HG02623 (cell line): ENCODE data around the gene LINC01488.

Experiments
- ATAC-seq: cut with Tn5 transposase; IDR thresholded peaks from one replicate; pipeline ENCODE4 v1.9.1; 2021; ENCODE audit warnings: moderate library complexity; ENCODE audit not compliant: unreplicated experiment

Gene LINC01488

GRCh38 chr11:69504127-69504526, 22.7 kb downstream of the LINC01488 start:
- ATAC-seq = no peak

GRCh38 chr11:69504576-69505335, 23.3 kb downstream of the LINC01488 start:
- ATAC-seq = no peak

DNA sequence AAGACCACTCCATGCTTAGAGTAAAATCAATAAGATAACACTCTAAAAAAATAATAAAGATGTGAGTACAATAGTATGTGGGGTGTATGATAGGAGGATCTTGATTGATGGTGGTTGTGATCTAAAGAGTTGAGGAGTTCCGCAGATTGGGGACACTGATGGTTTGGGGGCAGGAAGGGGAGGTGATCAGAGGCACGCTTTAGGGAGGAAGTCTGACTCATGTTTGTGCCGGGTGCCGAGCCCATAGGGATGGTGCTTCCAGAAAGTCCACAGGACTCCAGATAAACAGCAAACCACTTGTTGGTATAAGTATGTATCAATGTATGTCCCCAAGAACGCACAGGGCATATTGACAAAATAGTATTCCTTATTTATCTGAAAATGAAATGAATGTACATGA, 27.5 kb downstream of the LINC01488 start:
- no peak for ATAC-seq

GRCh38 chr11:69509381-69509780, 27.9 kb downstream of the LINC01488 start:
- ATAC-seq = no peak

- ATAC-seq = no peak
Observed at GRCh38 chr11:69509846-69510390, 28.5 kb downstream of the LINC01488 start.

GRCh38 chr11:69510471-69511357, 29.3 kb downstream of the LINC01488 start:
- no peak for ATAC-seq

- ATAC-seq = no peak
Observed at GRCh38 chr11:69511358-69512055, 30.0 kb downstream of the LINC01488 start.

DNA sequence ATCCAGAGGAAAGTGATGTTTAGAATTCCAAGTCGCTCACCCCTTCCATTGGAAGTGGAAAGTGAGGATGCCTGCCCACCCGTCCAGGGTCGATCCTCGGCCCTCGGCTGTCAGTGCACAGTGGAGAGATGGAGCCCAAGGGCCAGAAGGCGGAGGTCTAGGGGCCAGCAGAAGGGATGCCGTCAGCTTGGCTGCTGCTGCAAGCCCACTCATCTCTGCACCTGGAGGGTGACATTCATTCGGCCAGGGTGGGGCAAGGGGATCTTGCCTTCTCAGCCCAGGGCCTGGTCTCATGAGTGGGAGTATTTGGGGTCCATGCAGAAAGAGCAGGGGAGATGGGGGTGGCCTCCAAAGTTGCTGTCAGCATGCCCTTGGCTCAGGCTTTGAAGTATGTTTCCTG, 30.7 kb downstream of the LINC01488 start:
- no peak for ATAC-seq

DNA sequence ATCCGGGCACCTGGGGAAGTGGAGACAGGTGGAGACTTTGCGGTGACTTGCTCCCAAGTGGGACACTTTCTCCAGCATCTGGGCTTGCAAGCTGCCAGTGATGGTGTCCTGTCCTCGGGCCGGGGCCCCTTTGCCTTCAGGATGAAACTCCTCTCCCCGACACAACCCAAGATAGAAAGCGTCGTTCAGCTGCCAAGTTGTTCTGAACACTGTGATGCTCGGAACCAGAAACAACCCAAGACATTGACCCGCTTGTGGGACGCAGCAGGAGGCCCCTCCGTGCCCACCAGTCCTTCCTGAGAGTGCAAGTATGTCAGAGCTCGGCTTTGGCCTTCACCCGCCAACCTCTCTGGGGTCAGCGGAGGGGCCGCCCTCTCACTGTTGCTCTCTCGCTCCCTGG, 31.3 kb downstream of the LINC01488 start:
- ATAC-seq = no peak

DNA sequence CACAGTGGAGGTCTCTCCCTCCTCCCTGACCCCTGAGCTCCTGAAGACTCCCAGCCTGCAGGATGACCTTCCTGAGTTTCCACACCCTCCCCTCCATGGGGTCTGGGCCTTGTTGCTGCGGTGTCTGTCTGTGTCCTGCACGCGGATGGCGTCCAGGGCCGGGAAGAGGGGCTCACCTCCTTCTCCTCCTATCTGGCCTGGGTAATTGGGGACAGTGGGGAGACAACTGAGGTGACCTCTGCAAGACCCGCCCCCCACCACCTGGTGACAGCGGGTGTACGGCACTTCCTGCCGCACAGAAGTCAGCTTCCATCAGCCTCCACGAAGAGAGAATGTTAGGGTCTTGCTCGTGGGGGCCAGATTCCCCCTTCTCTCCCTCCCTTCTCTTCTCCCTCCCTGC, 31.7 kb downstream of the LINC01488 start:
- no peak for ATAC-seq

DNA sequence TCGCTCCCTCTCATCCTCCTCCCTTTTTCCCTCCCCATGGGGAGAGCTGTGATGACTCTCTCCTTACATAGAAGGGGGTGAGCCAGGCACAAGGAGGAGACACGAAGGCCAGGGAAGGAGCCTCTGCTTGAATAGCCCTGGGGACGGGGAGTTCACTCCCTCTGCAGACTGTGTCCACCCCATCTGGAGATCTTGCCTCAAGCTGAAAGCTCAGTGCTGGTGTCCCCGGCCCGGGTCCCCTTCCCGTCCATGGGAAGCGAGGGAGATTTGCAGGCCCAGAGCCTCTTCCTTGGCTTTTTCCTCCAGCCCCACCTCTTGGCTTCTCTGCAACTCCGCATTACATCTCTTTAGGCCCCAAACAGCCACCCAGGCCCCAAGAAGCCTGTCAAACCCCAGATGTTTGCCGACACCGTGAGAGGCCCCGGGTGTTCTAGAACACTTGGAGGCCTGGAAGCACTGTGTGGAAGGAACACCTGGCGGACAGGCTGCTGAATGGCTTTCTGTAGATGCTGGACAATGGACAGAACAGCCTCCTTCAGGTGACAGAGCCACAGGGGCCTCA, 32.3 kb downstream of the LINC01488 start:
- ATAC-seq = no peak

- ATAC-seq = no peak
Observed at GRCh38 chr11:69514771-69515170, 33.3 kb downstream of the LINC01488 start.

DNA sequence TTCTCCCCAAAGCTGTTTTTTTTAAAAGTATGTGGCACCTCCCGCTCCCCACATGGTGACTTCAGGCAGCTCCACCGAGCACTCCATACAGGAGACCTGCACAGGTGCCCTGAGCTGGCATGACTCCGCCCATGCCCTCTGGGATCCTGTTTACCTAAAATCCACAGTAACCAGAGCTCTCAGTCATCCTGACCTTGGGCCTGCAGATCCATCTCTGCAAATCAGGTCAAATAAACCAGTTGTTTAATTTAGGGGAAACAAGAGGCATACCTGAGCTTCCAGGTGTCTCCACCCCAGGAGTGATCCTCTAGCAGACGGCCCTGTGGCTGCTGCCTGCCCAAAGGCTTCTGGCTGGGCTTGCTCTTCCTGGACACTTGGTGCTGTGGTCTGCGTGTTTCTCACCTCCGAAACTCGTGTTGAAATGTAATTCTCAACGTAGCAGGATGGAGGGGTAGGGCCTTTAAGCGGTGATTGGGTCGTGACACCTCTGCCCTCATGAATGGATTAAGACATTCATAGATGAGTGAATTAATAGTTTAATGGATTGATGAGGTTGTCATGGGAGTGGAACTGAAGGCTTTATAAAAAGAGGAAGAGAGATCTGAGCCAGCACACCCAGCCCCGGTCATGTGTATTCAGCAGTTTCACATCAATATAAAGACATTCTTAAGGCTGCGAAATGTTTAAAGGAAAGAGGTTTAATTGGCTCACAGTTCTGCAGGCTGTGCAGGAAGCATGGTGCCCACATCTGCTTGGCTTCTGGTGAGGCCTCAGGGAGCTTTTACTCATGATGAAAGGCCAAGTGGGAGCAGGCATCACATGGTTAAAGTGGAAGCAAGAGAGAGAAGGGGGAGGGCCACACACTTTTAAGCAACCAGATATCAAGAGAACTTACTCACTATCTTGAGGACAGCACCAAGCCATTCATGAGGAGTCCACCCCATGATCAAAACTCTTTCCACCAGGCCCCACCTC, 34.1 kb downstream of the LINC01488 start:
- ATAC-seq = no peak

GRCh38 chr11:69516526-69516925, 35.1 kb downstream of the LINC01488 start:
- ATAC-seq = no peak

DNA sequence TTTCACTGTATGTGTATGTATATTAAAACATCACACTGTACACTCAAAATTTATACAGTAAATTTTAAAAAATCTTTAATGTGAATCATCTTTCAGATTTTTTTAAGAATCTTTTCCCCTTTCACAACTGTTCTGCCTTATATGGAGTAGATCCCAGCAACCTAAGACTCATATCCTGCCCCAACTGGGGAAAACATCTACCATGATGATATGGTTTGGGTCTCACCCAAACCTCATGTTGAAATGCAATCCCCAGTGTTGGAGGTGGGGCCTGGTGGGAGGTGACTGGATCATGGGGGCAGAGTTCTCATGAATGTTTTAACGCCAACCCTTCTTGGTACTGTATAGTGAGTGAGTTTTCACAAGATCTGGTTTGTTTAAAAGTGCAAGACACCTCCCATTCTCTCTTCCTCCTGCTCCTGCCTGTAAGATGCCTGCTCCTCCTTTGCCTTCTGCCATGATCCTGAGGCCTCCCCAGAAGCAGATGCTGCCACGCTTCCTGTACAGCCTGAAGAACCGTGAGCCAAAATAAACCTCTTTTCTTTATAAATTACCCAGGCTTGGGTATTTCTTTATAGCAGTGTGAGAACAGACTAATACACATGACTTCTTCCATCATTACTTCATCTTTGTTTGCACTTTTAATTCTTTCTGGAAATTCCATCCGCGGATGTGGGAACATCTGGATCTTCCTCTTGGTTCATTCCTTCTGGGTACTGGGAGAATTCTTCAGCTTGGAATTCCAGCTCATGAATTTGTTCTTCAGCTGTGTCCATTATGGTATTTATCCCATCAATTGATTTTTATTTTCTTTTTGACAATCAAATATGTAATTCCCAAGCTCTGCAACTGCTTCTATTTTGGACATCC, 36.9 kb downstream of the LINC01488 start:
- ATAC-seq = no peak

- ATAC-seq = no peak
Observed at GRCh38 chr11:69520186-69520916, 38.9 kb downstream of the LINC01488 start.

- ATAC-seq = no peak
Observed at GRCh38 chr11:69521457-69521856, 40.0 kb downstream of the LINC01488 start.

GRCh38 chr11:69523453-69523852, 42.0 kb downstream of the LINC01488 start:
- no peak for ATAC-seq
